OCI-LY7 (cell line): ENCODE measurements around the gene PEPD.

Source experiments
- EZH2phosphoT487 ChIP-seq: fragments of 200-600 bp; sonication (generic); IDR thresholded peaks from 2 replicates; pipeline ENCODE4 v1.6.1; 2018; ENCODE audit warnings: low read depth, borderline replicate concordance, mild to moderate bottlenecking, mixed run types, antibody characterized with exemption, low read length, moderate library complexity, mixed read lengths
- TF ChIP-seq, protein P1 (sequence below): fragments of 200-600 bp; sonication (generic); conservative IDR thresholded peaks from 2 replicates; pipeline ENCODE4 v1.5.1; 2014; ENCODE audit warnings: mild to moderate bottlenecking, antibody characterized with exemption, low read length, moderate library complexity, mixed read lengths

DNA sequence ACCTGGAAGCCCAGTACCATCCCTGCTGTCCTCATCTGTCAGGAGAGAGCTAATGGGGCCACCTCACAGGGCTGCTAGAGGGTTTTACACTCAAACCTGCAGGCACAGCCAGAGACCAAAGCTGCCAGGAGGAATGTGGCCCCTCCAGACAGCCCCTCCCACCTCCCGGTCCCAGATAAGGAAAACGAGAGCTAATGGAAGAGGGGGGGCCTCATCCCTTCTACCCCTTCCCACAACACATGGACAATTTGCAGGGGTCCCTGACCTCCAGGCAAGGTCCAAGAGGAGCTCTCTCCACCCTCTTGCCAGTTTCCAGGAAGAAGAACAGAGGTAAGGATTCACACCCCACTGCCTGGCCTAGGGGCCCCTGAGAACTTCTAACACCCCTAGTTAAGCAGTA is 1.6 kb upstream of the PEPD start:
- TF ChIP-seq, protein P1, sequence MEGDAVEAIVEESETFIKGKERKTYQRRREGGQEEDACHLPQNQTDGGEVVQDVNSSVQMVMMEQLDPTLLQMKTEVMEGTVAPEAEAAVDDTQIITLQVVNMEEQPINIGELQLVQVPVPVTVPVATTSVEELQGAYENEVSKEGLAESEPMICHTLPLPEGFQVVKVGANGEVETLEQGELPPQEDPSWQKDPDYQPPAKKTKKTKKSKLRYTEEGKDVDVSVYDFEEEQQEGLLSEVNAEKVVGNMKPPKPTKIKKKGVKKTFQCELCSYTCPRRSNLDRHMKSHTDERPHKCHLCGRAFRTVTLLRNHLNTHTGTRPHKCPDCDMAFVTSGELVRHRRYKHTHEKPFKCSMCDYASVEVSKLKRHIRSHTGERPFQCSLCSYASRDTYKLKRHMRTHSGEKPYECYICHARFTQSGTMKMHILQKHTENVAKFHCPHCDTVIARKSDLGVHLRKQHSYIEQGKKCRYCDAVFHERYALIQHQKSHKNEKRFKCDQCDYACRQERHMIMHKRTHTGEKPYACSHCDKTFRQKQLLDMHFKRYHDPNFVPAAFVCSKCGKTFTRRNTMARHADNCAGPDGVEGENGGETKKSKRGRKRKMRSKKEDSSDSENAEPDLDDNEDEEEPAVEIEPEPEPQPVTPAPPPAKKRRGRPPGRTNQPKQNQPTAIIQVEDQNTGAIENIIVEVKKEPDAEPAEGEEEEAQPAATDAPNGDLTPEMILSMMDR, result no peak
- no peak for TF ChIP-seq EZH2phosphoT487
